Stomach smooth muscle (tissue), 2 donors: Measurements from ENCODE around the gene FXYD7.
"Not testable (repeated sequence)": the region's sequence is repeated elsewhere in the genome, so short reads cannot be mapped to it uniquely, and the experiment has no call there.

Experiments
- H3K27ac ChIP-seq: one replicate; pipeline ENCODE4 v1.7.0; 2013; ENCODE audit warnings: mild to moderate bottlenecking, low read length, inconsistent platforms
- H3K27me3 ChIP-seq, 2 donors: one replicate each; pipeline ENCODE4 v1.7.0; 2013; ENCODE audit warnings: low read length in 2 of 2; ENCODE audit not compliant: insufficient read depth in 2 of 2, control insufficient read depth in 1 of 2
- H3K36me3 ChIP-seq, 2 donors: one replicate each; pipeline ENCODE4 v1.7.0; 2013; ENCODE audit warnings: low read length in 2 of 2; ENCODE audit not compliant: control insufficient read depth in 2 of 2, insufficient read depth in 2 of 2
- H3K4me1 ChIP-seq: one replicate; pipeline ENCODE4 v1.7.0; 2013; ENCODE audit warnings: low read length; ENCODE audit not compliant: control insufficient read depth, insufficient read depth
- H3K4me3 ChIP-seq, 2 donors: one replicate each; pipeline ENCODE4 v1.7.0; 2013; ENCODE audit warnings: low read length in 2 of 2
- H3K9ac ChIP-seq, 2 donors: one replicate each; pipeline ENCODE4 v1.7.0; 2013; ENCODE audit warnings: low read length in 2 of 2, mild to moderate bottlenecking in 1 of 2
- H3K9me3 ChIP-seq, 2 donors: one replicate each; pipeline ENCODE4 v1.7.0; 2013; ENCODE audit warnings: low read length in 2 of 2; ENCODE audit not compliant: control insufficient read depth in 2 of 2
- donor health status: healthy.
- donor health status: Pancreatic carcinoma.

FXYD7 gene

GRCh38 chr19:35129724-35130274 is 13.3 kb upstream of the FXYD7 start:
- H3K4me3 ChIP-seq, H3K27me3 ChIP-seq, H3K27ac ChIP-seq, H3K36me3 ChIP-seq, H3K9me3 ChIP-seq, H3K9ac ChIP-seq: not testable (repeated sequence)
- peaks cover 16% of the 10 kb centered on the region for H3K4me1 ChIP-seq

GRCh38 chr19:35130761-35131720 is 12.0 kb upstream of the FXYD7 start:
- Histone ChIP-seq H3K36me3 (no peaks in the 10 kb centered on the region), H3K9ac (no peak overlapping the region), H3K4me1 (peaks cover 13% of the 10 kb centered on the region), H3K27ac (no peak overlapping the region), H3K9me3 (no peaks in the 10 kb centered on the region), H3K4me3 (no peak overlapping the region), H3K27me3 (peaks cover under 1 to 3% of the 10 kb centered on the region in 2 donors)

DNA sequence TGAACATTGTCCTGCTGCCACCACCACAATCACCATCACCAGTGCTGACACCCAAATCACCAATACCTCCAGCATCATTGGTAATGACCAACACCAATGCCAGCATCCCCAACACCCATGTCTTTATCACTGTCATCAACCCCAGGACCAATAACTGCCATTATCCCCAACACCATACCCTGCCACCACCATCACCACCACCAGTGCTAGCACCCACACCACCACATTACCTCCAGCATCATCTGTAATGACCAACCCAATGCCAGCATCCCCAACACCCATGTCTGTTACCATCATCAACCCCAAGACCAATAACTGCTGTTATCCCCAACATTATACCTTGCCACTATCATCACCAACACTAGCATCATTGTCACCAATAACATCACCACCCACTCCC is 10.8 kb upstream of the FXYD7 start:
- no peaks in the 10 kb centered on the region for H3K9me3 ChIP-seq
- peaks cover 11% of the 10 kb centered on the region for H3K4me1 ChIP-seq
- H3K4me3 ChIP-seq = no peak overlapping the region
- no peak overlapping the region for H3K27ac ChIP-seq
- H3K27me3 ChIP-seq = peaks cover 9% of the 10 kb centered on the region in 2 donors
- no peak overlapping the region for H3K9ac ChIP-seq
- H3K36me3 ChIP-seq = no peaks in the 10 kb centered on the region

- Histone ChIP-seq H3K4me1 (peaks cover 21% of the 10 kb centered on the region), H3K9ac (no peak overlapping the region), H3K36me3 (no peaks in the 10 kb centered on the region), H3K4me3 (peak overlapping the region in 1 of 2 donors; percentile 58), H3K27ac (no peak overlapping the region), H3K9me3 (no peaks in the 10 kb centered on the region), H3K27me3 (peaks cover 11 to 12% of the 10 kb centered on the region in 2 donors)
Measured at GRCh38 chr19:35133826-35134225, 9.2 kb upstream of the FXYD7 start.

GRCh38 chr19:35134601-35135242 is 8.3 kb upstream of the FXYD7 start, which contains the start of gene LGI4:
Gene LGI4 (minus strand): TSS chr19:35135059. CDS start chr19:35134680, 379 bp downstream.
- H3K27ac ChIP-seq = no peak within 1 kb of the TSS
- H3K4me1 ChIP-seq = peaks cover 25% of the 10 kb centered on the region
- H3K9ac ChIP-seq = peak within 1 kb of the TSS in 1 of 2 donors; percentile 47
- H3K9me3 ChIP-seq = no peaks in the 10 kb centered on the region
- peaks cover 20 to 21% of the 10 kb centered on the region in 2 donors for H3K27me3 ChIP-seq
- H3K4me3 ChIP-seq = peak within 1 kb of the TSS in 1 of 2 donors; percentile 58
- no peaks in the 10 kb centered on the region for H3K36me3 ChIP-seq

- H3K27me3 ChIP-seq = peaks cover 26 to 27% of the 10 kb centered on the region in 2 donors
- H3K36me3 ChIP-seq = no peaks in the 10 kb centered on the region
- peak overlapping the region in 1 of 2 donors; percentile 47 for H3K4me3 ChIP-seq
- H3K9me3 ChIP-seq = no peaks in the 10 kb centered on the region
- H3K4me1 ChIP-seq = peaks cover 33% of the 10 kb centered on the region
- H3K27ac ChIP-seq = no peak overlapping the region
- no peak overlapping the region for H3K9ac ChIP-seq
Measured at GRCh38 chr19:35135389-35135909, 7.6 kb upstream of the FXYD7 start.

DNA sequence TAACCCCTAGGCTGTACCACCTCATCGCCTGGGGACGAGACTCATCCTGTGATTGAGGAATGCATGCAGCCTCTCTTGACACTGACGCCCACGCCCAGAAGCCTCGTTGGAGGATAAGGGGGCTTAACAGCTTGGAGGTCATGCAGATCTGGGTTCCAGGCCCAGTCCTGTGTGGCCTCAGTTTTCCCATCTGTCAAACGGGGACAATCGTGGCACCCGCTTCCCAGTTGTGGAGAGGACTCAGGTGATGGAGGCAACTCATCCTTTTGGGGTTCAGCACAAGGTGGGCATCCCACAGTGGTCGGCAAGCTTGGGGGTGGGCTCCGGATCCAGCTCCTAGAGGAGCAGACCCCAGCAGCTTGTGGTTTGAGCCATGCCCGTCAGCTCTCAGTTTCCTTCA is 6.8 kb upstream of the FXYD7 start:
- Histone ChIP-seq H3K9ac (no peak overlapping the region), H3K9me3 (no peaks in the 10 kb centered on the region), H3K4me1 (peaks cover 37% of the 10 kb centered on the region), H3K27me3 (peaks cover 28 to 31% of the 10 kb centered on the region in 2 donors), H3K4me3 (no peak overlapping the region), H3K27ac (no peak overlapping the region), H3K36me3 (no peaks in the 10 kb centered on the region)

GRCh38 chr19:35136977-35137702 is 5.9 kb upstream of the FXYD7 start:
- H3K4me1 ChIP-seq = peaks cover 38% of the 10 kb centered on the region
- no peak overlapping the region for H3K27ac ChIP-seq

DNA sequence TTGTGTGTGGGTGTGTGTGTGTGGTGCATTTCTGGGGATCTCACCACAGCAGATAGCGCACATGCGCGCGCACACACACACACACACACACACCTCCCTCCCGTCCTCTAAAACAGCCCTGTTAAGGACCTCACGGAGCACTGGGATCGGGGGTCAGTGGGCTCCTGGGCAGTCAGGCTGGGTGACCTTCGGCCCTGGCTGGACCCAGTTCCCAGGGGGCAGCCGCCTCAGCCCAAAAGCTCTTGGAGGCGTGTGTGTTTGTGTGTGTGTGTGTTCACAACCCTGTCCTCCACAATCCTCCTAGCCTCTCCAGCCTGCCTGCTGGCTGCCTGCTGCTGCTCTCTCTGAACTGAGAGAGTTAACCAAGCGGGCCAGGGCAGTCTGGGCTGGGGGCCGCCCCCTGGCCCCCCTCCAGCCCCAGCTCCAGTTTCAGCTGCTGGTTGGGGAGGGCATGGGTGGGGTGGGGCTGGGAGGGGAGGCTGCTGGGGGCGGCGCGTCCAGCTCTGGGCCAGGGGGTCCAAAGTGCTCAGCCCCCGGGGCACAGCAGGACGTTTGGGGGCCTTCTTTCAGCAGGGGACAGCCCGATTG is 4.7 kb upstream of the FXYD7 start, which contains the start of gene FXYD1:
FXYD1 (plus strand) TSS at position 520 of the 588 bp plus-strand sequence. CDS start 1,256 bp downstream, outside the sequence.
- Histone ChIP-seq H3K4me1 (peaks cover 43% of the 10 kb centered on the region), H3K9me3 (no peaks in the 10 kb centered on the region), H3K36me3 (no peaks in the 10 kb centered on the region), H3K9ac (peak within 1 kb of the TSS; percentile 57 to 58), H3K4me3 (peak within 1 kb of the TSS; percentile 40 to 69), H3K27me3 (peaks cover 45 to 46% of the 10 kb centered on the region in 2 donors), H3K27ac (peak within 1 kb of the TSS; percentile 66)

More at GRCh38 chr19:35136977-35137702, 5.9 kb upstream of the FXYD7 start:
- Histone ChIP-seq H3K4me3 (no peak overlapping the region), H3K36me3 (no peaks in the 10 kb centered on the region), H3K27me3 (peaks cover 37 to 39% of the 10 kb centered on the region in 2 donors), H3K9ac (no peak overlapping the region), H3K9me3 (no peaks in the 10 kb centered on the region)
